A549 (cell line): ENCODE results near the gene TBC1D22A. TPM values are rescaled to one million over a fixed set of nuclear protein-coding genes. Genes with fewer than 3 reads are reported as not detected.

Source experiments
- ATAC-seq, 2 experiments: fragments of 200-7000 bp in 1 of 2; fragments of >200 bp in 1 of 2; cut with Nextera tagmentation in 1 of 2; cut with Tn5 transposase in 1 of 2; 3 replicates each; pipeline versions ENCODE4 v1.8.0 to v1.9.1; 2018 to 2020; ENCODE audit warnings: mild to moderate bottlenecking in 1 of 2, moderate library complexity in 1 of 2
- CTCF ChIA-PET: fragments of 300-600 bp; sonication (Branson Sonifier 250); formaldehyde crosslinking; extraction: SDS; loops from one replicate; lab custom pipeline; 2021; ENCODE audit warnings: antibody characterized with exemption, inconsistent platforms; lab: Yijun Ruan, JAX
- POLR2A ChIA-PET: fragments of 350-600 bp; formaldehyde crosslinking; extraction: SDS; loops from one replicate; lab custom pipeline; 2021; ENCODE audit warnings: antibody characterized with exemption, inconsistent platforms; lab: Yijun Ruan, JAX
- DNase-seq, 2 experiments: peaks; one replicate each; pipeline versions ENCODE4 v3.0.0 to v3.0.0-alpha.2; 2011 to 2016; ENCODE audit warnings: low read depth in 1 of 2, low spot score in 1 of 2
- FAIRE-seq: peaks from 2 replicates; lab custom pipeline; 2011; peaks lifted over from hg19 to GRCh38; lab: Jason Lieb, UNC
- H3K27ac ChIP-seq, 2 experiments: fragments of >200 bp; sonication (Bioruptor Twin); formaldehyde crosslinking; 3 replicates each; pipeline ENCODE4 v1.5.1; 2016 to 2017
- H3K4me1 ChIP-seq: fragments of >200 bp; sonication (Bioruptor Twin); formaldehyde crosslinking; 3 replicates; pipeline ENCODE4 v1.6.1; 2016
- H3K4me2 ChIP-seq: fragments of >200 bp; sonication (Bioruptor Twin); formaldehyde crosslinking; 3 replicates; pipeline ENCODE4 v1.6.1; 2016
- H3K4me3 ChIP-seq: fragments of >200 bp; sonication (Bioruptor Twin); formaldehyde crosslinking; 3 replicates; pipeline ENCODE4 v1.5.1; 2016
- H3K9me3 ChIP-seq: fragments of >200 bp; sonication (Bioruptor Twin); formaldehyde crosslinking; 3 replicates; pipeline ENCODE4 v1.6.1; 2016
- BHLHE40 ChIP-seq: IDR thresholded peaks from 2 replicates; pipeline ENCODE4 v1.6.1; 2012; ENCODE audit warnings: low read depth, low read length, inconsistent platforms
- CBX2 ChIP-seq: fragments of 200-600 bp; sonication (generic); IDR thresholded peaks from 2 replicates; pipeline ENCODE4 v1.6.1; 2016; ENCODE audit warnings: low read depth, mild to moderate bottlenecking, borderline replicate concordance
- CEBPB ChIP-seq, 2 experiments: fragments of >200 bp in 1 of 2; sonication (Bioruptor Twin) in 1 of 2; formaldehyde crosslinking in 1 of 2; IDR thresholded peaks; 2 replicates each; pipeline ENCODE4 v1.6.1; 2012 to 2016
- CHD2 ChIP-seq: fragments of 150-350 bp; IDR thresholded peaks from 2 replicates; pipeline ENCODE4 v1.6.1; 2014; ENCODE audit warnings: low read length; ENCODE audit not compliant: partially characterized antibody
- CHD4 ChIP-seq: fragments of 200-600 bp; sonication (generic); IDR thresholded peaks from 2 replicates; pipeline ENCODE4 v1.6.1; 2016; ENCODE audit warnings: antibody characterized with exemption, mild to moderate bottlenecking, borderline replicate concordance
- EHF ChIP-seq: fragments of 250-450 bp; sonication (Bioruptor Pico); IDR thresholded peaks from 2 replicates; pipeline ENCODE4 v1.5.0; 2020; ENCODE audit warnings: mild to moderate bottlenecking
- EP300 ChIP-seq, 2 experiments: fragments of >200 bp; sonication (Bioruptor Twin); formaldehyde crosslinking; IDR thresholded peaks; 2 replicates in 1 of 2; 3 replicates in 1 of 2; pipeline ENCODE4 v1.6.1; 2016 to 2017
- FOSL2 ChIP-seq, 2 experiments: fragments of 450-650 bp in 1 of 2; fragments of >200 bp in 1 of 2; sonication (Bioruptor Twin) in 1 of 2; formaldehyde crosslinking; IDR thresholded peaks; 2 replicates each; pipeline versions ENCODE4 v1.5.0 to v1.6.1; 2016 to 2020; ENCODE audit warnings: mild to moderate bottlenecking in 1 of 2, moderate library complexity in 1 of 2
- FOXS1 ChIP-seq: fragments of 250-450 bp; sonication (Bioruptor Pico); IDR thresholded peaks from 2 replicates; pipeline ENCODE4 v1.5.0; 2020; ENCODE audit warnings: mild to moderate bottlenecking, moderate library complexity
- GATA3 ChIP-seq: IDR thresholded peaks from 2 replicates; pipeline ENCODE4 v1.6.1; 2012; ENCODE audit warnings: borderline replicate concordance
- HDAC2 ChIP-seq: fragments of 200-600 bp; sonication (generic); IDR thresholded peaks from 2 replicates; pipeline ENCODE4 v1.6.1; 2016
- HEYL ChIP-seq: fragments of 250-450 bp; sonication (Bioruptor Pico); IDR thresholded peaks from 2 replicates; pipeline ENCODE4 v1.8.0; 2021; ENCODE audit warnings: mild to moderate bottlenecking, moderate library complexity
- HOXA7 ChIP-seq: fragments of 250-450 bp; sonication (Bioruptor Pico); IDR thresholded peaks from 2 replicates; pipeline ENCODE4 v1.5.0; 2020; ENCODE audit warnings: mild to moderate bottlenecking, moderate library complexity
- HOXB5 ChIP-seq: fragments of 250-450 bp; sonication (Bioruptor Pico); IDR thresholded peaks from 2 replicates; pipeline ENCODE4 v1.5.0; 2020; ENCODE audit warnings: mild to moderate bottlenecking, moderate library complexity
- MAZ ChIP-seq: fragments of 150-350 bp; IDR thresholded peaks from 2 replicates; pipeline ENCODE4 v1.6.1; 2014; ENCODE audit warnings: antibody characterized with exemption, low read depth, low read length, borderline replicate concordance
- NPAS2 ChIP-seq: fragments of 250-450 bp; sonication (Bioruptor Pico); IDR thresholded peaks from 2 replicates; pipeline ENCODE4 v1.8.0; 2022; ENCODE audit warnings: mild to moderate bottlenecking, moderate library complexity, borderline replicate concordance
- POLR2A ChIP-seq: IDR thresholded peaks from 2 replicates; pipeline ENCODE4 v1.6.1; 2012; ENCODE audit warnings: mild to moderate bottlenecking, low read length
- RCOR1 ChIP-seq: fragments of 150-350 bp; IDR thresholded peaks from 2 replicates; pipeline ENCODE4 v1.6.1; 2014; ENCODE audit warnings: antibody characterized with exemption, low read length, low read depth
- RNF2 ChIP-seq: fragments of 200-600 bp; sonication (generic); IDR thresholded peaks from 2 replicates; pipeline ENCODE4 v1.6.1; 2016; ENCODE audit warnings: low read depth, mild to moderate bottlenecking, antibody characterized with exemption, moderate library complexity, borderline replicate concordance
- SREBF2 ChIP-seq: fragments of 450-650 bp; IDR thresholded peaks from 2 replicates; pipeline ENCODE4 v1.6.1; 2014; ENCODE audit warnings: mild to moderate bottlenecking, moderate library complexity
- ZC3H11A ChIP-seq: fragments of 450-650 bp; IDR thresholded peaks from 2 replicates; pipeline ENCODE4 v1.6.1; 2014; ENCODE audit warnings: antibody characterized with exemption, mild to moderate bottlenecking
- ZNF302 ChIP-seq: fragments of 250-450 bp; sonication (Bioruptor Pico); IDR thresholded peaks from 2 replicates; pipeline ENCODE4 v1.9.0; 2021; ENCODE audit warnings: inconsistent platforms, mild to moderate bottlenecking, moderate library complexity
- WGBS: methylation state at CpG from one replicate; pipeline ENCODE4 v1.1.6; 2017; ENCODE audit errors: missing lambda C conversion rate; 5-methylcytosine and 5-hydroxymethylcytosine counted together
- polyA plus RNA-seq, 4 experiments: library from polyadenylated mRNA; depleted of rRNA in 3 of 4; stranded (reverse); fragments of >200 nt; fragmentation: RNase III in 1 of 4; extraction: RNeasy Plus Mini Kit Qiagen cat#74134 plus additional on column Dnase treatment in 1 of 4; gene quantifications; 2 replicates in 3 of 4; 3 replicates in 1 of 4; pipeline ENCODE4 v1.2.3, GENCODE V29; 2011 to 2017
- TF ChIP-seq, protein P1 (sequence below): fragments of 250-450 bp; sonication (Bioruptor Pico); IDR thresholded peaks from 2 replicates; pipeline ENCODE4 v1.5.0; 2020; ENCODE audit warnings: low read depth, mild to moderate bottlenecking, moderate library complexity
- TF ChIP-seq, protein P2 (sequence below): fragments of 450-650 bp; IDR thresholded peaks from 2 replicates; pipeline ENCODE4 v1.6.1; 2014; ENCODE audit warnings: antibody characterized with exemption
- TF ChIP-seq, protein P3 (sequence below): fragments of >200 bp; sonication (Bioruptor Twin); formaldehyde crosslinking; IDR thresholded peaks from 2 replicates; pipeline ENCODE4 v1.6.1; 2016
- TF ChIP-seq, protein P4 (sequence below): IDR thresholded peaks from 2 replicates; pipeline ENCODE4 v1.6.1; 2012
- TF ChIP-seq, protein P5 (sequence below): fragments of >200 bp; sonication (Bioruptor Twin); formaldehyde crosslinking; IDR thresholded peaks from 3 replicates; pipeline ENCODE4 v1.6.1; 2016
- TF ChIP-seq, protein P6 (sequence below): fragments of 250-450 bp; sonication (Bioruptor Pico); IDR thresholded peaks from 2 replicates; pipeline ENCODE4 v1.5.0; 2021; ENCODE audit warnings: mild to moderate bottlenecking, moderate library complexity, borderline replicate concordance
- TF ChIP-seq, protein P7 (sequence below): IDR thresholded peaks from 2 replicates; pipeline ENCODE4 v1.6.1; 2012

TBC1D22A gene
- polyA plus RNA-seq, 2 of the 4 experiments (the other 2 are of a cell fraction) = 8.9 to 10.8 TPM

DNA sequence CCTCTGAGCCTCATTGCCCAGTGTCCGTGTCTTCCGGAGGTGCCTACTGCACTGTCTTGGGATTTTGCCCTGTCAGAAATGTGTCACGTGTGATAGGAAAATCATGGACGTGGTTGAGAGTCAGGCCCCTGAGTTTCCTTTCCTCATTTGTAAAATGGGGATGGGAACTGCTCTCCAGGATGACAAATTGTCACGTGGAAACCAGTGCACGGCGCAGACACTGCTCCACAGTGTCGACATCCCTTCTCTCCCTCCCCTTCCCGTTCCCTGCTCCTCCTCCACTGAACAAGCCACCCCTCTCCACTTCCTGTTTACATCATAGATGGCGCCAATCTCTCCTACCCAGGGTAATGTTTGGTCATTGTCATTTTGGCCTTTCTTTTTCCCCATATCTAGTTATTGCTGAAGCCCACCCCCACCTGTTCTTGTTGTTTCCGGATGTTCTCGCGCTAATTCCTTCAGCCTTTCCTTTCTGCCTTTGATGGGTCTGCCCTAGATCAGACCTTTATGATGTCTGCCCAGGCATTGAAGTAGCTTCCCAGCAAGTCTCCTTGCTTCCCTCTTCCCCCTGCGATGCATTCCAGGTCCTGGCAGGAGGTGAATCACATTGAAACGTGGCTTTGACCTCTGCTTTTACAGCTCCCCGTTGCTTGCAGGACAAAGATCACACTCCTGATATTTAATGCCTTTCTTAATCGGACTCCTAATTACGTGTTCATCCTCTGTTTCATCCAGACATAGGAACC lies 91.8 kb downstream of the TBC1D22A start:
- TF ChIP-seq HEYL (CRISPR knock-in tag) = no peak
- no peak for TF ChIP-seq CEBPB (IDR thresholded peaks at IDR 0.05)
- no peak for TF ChIP-seq MAZ
- TF ChIP-seq SREBF2 = no peak
- TF ChIP-seq, protein P1, sequence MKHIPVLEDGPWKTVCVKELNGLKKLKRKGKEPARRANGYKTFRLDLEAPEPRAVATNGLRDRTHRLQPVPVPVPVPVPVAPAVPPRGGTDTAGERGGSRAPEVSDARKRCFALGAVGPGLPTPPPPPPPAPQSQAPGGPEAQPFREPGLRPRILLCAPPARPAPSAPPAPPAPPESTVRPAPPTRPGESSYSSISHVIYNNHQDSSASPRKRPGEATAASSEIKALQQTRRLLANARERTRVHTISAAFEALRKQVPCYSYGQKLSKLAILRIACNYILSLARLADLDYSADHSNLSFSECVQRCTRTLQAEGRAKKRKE (CRISPR knock-in tag) = no peak
- no peak for TF ChIP-seq CHD2
- no peak for TF ChIP-seq ZNF302 (CRISPR knock-in tag)
- TF ChIP-seq CHD4 = no peak
- no peak for TF ChIP-seq POLR2A
- no peak for TF ChIP-seq EP300 (IDR thresholded peaks at IDR 0.05)
- TF ChIP-seq BHLHE40 = no peak
- no peak for TF ChIP-seq NPAS2
- TF ChIP-seq, protein P2, sequence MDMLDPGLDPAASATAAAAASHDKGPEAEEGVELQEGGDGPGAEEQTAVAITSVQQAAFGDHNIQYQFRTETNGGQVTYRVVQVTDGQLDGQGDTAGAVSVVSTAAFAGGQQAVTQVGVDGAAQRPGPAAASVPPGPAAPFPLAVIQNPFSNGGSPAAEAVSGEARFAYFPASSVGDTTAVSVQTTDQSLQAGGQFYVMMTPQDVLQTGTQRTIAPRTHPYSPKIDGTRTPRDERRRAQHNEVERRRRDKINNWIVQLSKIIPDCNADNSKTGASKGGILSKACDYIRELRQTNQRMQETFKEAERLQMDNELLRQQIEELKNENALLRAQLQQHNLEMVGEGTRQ = no peak
- TF ChIP-seq CBX2 = no peak
- TF ChIP-seq GATA3 = no peak
- no peak for TF ChIP-seq FOSL2 (IDR thresholded peaks at IDR 0.05)
- no peak for TF ChIP-seq FOSL2 (CRISPR knock-in tag; IDR thresholded peaks at IDR 0.05)
- no peak for TF ChIP-seq RCOR1
- no peak for TF ChIP-seq HOXA7 (CRISPR knock-in tag)
- TF ChIP-seq, protein P3, sequence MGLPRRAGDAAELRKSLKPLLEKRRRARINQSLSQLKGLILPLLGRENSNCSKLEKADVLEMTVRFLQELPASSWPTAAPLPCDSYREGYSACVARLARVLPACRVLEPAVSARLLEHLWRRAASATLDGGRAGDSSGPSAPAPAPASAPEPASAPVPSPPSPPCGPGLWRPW = no peak
- Histone ChIP-seq H3K4me3 (no peak overlapping the region), H3K9me3 (no peaks in the 10 kb centered on the region), H3K27ac (no peak overlapping the region), H3K4me1 (no peaks in the 10 kb centered on the region), H3K4me2 (no peak overlapping the region)
- ChIA-PET CTCF (interaction anchor here (1.2 kb wide), 1 partner anchor 56 kb away, joined by 3 read pairs; no protein-coding TSS in a partner anchor), POLR2A (no interaction called here)
- DNase-seq (no peak), FAIRE-seq (no peak), ATAC-seq (no peak)
- WGBS = 80% methylated on average over 18 of the region's 18 CpGs

DNA sequence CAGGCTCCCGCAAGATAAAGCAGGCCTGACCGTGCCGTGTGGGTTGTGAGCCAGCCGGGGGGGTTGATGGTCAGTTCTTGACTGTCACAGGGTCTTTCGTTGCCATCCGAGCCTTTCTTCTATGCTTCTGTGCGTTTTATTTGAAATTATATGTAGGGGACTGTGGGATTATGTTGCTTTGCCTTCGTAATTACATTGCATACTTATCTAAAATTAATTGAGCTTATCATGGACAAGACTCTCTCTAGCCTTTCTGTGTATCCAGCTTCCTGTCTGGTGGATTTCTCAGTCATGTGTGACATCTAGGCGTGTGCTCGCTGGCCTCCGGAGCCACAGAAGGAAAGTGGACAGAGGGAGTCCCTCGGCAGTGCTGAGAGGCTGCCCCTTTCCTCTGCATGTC lies 93.2 kb downstream of the TBC1D22A start:
- H3K4me3 ChIP-seq = no peak overlapping the region
- no peaks in the 10 kb centered on the region for H3K4me1 ChIP-seq
- FAIRE-seq (no peak), ATAC-seq (no peak)
- POLR2A ChIA-PET = no interaction called here
- no peaks in the 10 kb centered on the region for H3K9me3 ChIP-seq
- H3K27ac ChIP-seq = no peak overlapping the region
- TF ChIP-seq RNF2 (no peak), ZNF302 (CRISPR knock-in tag) (no peak), EP300 (IDR thresholded peaks at IDR 0.05) (no peak), ZC3H11A (no peak), EHF (no peak), HOXB5 (CRISPR knock-in tag) (no peak)
- TF ChIP-seq, all 56 proteins: peak for 0
- no peak for DNase-seq
- H3K4me2 ChIP-seq = no peak overlapping the region
- CTCF ChIA-PET = interaction anchor here (1.2 kb wide), 1 partner anchor 57 kb away, joined by 3 read pairs; no protein-coding TSS in a partner anchor
- WGBS = 97% methylated on average over 12 of the region's 12 CpGs

DNA sequence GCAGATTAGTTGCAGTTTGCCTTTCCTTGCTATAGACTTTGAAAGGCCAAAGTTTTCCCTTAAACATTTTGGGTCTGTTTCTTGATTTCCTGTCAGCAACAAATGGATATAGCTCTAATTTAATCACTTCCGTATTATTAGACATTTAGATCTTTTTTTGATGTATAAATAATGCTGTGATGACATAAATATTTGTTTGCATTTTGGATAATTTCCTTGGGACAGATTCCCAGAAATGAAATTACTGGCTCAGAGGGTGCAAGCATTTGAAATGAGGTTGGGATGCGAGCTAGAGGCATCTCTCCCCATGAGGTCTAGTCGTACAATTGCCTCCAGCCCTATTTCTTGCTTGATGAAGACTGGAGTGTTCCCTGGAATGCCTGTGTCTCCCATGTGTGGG lies 94.2 kb downstream of the TBC1D22A start:
- no peak overlapping the region for H3K27ac ChIP-seq
- no peak overlapping the region for H3K4me3 ChIP-seq
- no peaks in the 10 kb centered on the region for H3K9me3 ChIP-seq
- POLR2A ChIA-PET = no interaction called here
- 90% methylated on average over 3 of the region's 3 CpGs for WGBS
- H3K4me2 ChIP-seq = no peak overlapping the region
- no peaks in the 10 kb centered on the region for H3K4me1 ChIP-seq
- ATAC-seq = no peak
- CTCF ChIA-PET = no interaction called here
- FAIRE-seq = no peak
- no peak for DNase-seq
- TF ChIP-seq EP300 (IDR thresholded peaks at IDR 0.05) (no peak), RNF2 (no peak), FOXS1 (no peak), HDAC2 (no peak), HEYL (CRISPR knock-in tag) (no peak), CHD2 (no peak), CBX2 (no peak)
- TF ChIP-seq, protein P4, sequence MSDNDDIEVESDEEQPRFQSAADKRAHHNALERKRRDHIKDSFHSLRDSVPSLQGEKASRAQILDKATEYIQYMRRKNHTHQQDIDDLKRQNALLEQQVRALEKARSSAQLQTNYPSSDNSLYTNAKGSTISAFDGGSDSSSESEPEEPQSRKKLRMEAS = no peak
- TF ChIP-seq, protein P5, sequence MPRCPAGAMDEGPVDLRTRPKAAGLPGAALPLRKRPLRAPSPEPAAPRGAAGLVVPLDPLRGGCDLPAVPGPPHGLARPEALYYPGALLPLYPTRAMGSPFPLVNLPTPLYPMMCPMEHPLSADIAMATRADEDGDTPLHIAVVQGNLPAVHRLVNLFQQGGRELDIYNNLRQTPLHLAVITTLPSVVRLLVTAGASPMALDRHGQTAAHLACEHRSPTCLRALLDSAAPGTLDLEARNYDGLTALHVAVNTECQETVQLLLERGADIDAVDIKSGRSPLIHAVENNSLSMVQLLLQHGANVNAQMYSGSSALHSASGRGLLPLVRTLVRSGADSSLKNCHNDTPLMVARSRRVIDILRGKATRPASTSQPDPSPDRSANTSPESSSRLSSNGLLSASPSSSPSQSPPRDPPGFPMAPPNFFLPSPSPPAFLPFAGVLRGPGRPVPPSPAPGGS = no peak
- TF ChIP-seq, protein P6, sequence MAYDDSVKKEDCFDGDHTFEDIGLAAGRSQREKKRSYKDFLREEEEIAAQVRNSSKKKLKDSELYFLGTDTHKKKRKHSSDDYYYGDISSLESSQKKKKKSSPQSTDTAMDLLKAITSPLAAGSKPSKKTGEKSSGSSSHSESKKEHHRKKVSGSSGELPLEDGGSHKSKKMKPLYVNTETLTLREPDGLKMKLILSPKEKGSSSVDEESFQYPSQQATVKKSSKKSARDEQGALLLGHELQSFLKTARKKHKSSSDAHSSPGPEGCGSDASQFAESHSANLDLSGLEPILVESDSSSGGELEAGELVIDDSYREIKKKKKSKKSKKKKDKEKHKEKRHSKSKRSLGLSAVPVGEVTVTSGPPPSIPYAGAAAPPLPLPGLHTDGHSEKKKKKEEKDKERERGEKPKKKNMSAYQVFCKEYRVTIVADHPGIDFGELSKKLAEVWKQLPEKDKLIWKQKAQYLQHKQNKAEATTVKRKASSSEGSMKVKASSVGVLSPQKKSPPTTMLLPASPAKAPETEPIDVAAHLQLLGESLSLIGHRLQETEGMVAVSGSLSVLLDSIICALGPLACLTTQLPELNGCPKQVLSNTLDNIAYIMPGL = no peak
- TF ChIP-seq, protein P7, sequence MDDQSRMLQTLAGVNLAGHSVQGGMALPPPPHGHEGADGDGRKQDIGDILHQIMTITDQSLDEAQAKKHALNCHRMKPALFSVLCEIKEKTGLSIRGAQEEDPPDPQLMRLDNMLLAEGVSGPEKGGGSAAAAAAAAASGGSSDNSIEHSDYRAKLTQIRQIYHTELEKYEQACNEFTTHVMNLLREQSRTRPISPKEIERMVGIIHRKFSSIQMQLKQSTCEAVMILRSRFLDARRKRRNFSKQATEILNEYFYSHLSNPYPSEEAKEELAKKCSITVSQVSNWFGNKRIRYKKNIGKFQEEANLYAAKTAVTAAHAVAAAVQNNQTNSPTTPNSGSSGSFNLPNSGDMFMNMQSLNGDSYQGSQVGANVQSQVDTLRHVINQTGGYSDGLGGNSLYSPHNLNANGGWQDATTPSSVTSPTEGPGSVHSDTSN = no peak
